Activated naive CD4-positive, alpha-beta T cell (primary cell): Measurements from ENCODE around the gene NDUFS6.
"Not testable (repeated sequence)": the region's sequence is repeated elsewhere in the genome, so short reads cannot be mapped to it uniquely, and the experiment has no call there.

ENCODE experiments used
- DNase-seq, 4 experiments: peaks; one replicate each; lab custom pipeline; 2025; lab: John Stamatoyannopoulos, UW

Gene NDUFS6

GRCh38 chr5:1833264-1834021 lies 32.2 kb downstream of the NDUFS6 start:
- DNase-seq = no peak

- DNase-seq = no peak
Measured at GRCh38 chr5:1834022-1834551, 32.9 kb downstream of the NDUFS6 start.

GRCh38 chr5:1834721-1835429 lies 33.7 kb downstream of the NDUFS6 start:
- no peak for DNase-seq

GRCh38 chr5:1835431-1835830 lies 34.2 kb downstream of the NDUFS6 start:
- DNase-seq = no peak

GRCh38 chr5:1836176-1836890 lies 35.1 kb downstream of the NDUFS6 start:
- no peak for DNase-seq

GRCh38 chr5:1836891-1837880 lies 36.0 kb downstream of the NDUFS6 start:
- no peak for DNase-seq

- DNase-seq = no peak
Measured at GRCh38 chr5:1838013-1838412, 36.8 kb downstream of the NDUFS6 start.

- no peak for DNase-seq
Measured at GRCh38 chr5:1840071-1840547, 38.9 kb downstream of the NDUFS6 start.

- DNase-seq = no peak
Measured at GRCh38 chr5:1840741-1841521, 39.7 kb downstream of the NDUFS6 start.

- DNase-seq = no peak
Measured at GRCh38 chr5:1842004-1842819, 41.0 kb downstream of the NDUFS6 start.

- DNase-seq = not testable (repeated sequence)
Measured at GRCh38 chr5:1843761-1844160, 42.6 kb downstream of the NDUFS6 start.

GRCh38 chr5:1844708-1845436 lies 43.7 kb downstream of the NDUFS6 start:
- no peak for DNase-seq

- DNase-seq = no peak
Measured at GRCh38 chr5:1845696-1846095, 44.5 kb downstream of the NDUFS6 start.

GRCh38 chr5:1846583-1846982 lies 45.4 kb downstream of the NDUFS6 start:
- no peak for DNase-seq

GRCh38 chr5:1847056-1847455 lies 45.8 kb downstream of the NDUFS6 start:
- no peak for DNase-seq

- DNase-seq = no peak
Measured at GRCh38 chr5:1847611-1848010, 46.4 kb downstream of the NDUFS6 start.

GRCh38 chr5:1850324-1851154 lies 49.3 kb downstream of the NDUFS6 start:
- DNase-seq = no peak
